ENCODE measurements around the gene SMAD7. TPM values are rescaled to one million over a fixed set of nuclear protein-coding genes. Genes with fewer than 3 reads are reported as not detected.

The SMAD7 gene
- total RNA-seq, 1 donor from 2014 or later: 17.7 TPM

GRCh38 chr18:48929941-48930713, 20.6 kb downstream of the SMAD7 start:
- DNase-seq: peak; percentile 68

GRCh38 chr18:48929212-48929612, 21.6 kb downstream of the SMAD7 start:
- no peak for DNase-seq

- DNase-seq: peak; percentile 89
Measured at GRCh38 chr18:48928787-48929186, 22.0 kb downstream of the SMAD7 start.

GRCh38 chr18:48927286-48928080, 23.3 kb downstream of the SMAD7 start:
- no peak for DNase-seq

- no peak for DNase-seq
Measured at GRCh38 chr18:48926420-48926857, 24.3 kb downstream of the SMAD7 start.

- no peak for DNase-seq
Measured at GRCh38 chr18:48925491-48925780, 25.3 kb downstream of the SMAD7 start.

GRCh38 chr18:48924630-48925490, 25.9 kb downstream of the SMAD7 start:
- no peak for DNase-seq

- DNase-seq: no peak
Measured at GRCh38 chr18:48923746-48924629, 26.8 kb downstream of the SMAD7 start.

- peak; percentile 62 for DNase-seq
Measured at GRCh38 chr18:48922801-48923730, 27.7 kb downstream of the SMAD7 start.

GRCh38 chr18:48922226-48922800, 28.5 kb downstream of the SMAD7 start:
- DNase-seq: no peak

GRCh38 chr18:48921305-48922225, 29.2 kb downstream of the SMAD7 start:
- peak; percentile 48 for DNase-seq

- DNase-seq: no peak
Measured at GRCh38 chr18:48920408-48921038, 30.2 kb downstream of the SMAD7 start.

GRCh38 chr18:48919547-48919946, 31.2 kb downstream of the SMAD7 start:
- no peak for DNase-seq

GRCh38 chr18:48918660-48919456, 31.9 kb downstream of the SMAD7 start:
- DNase-seq: no peak

- no peak for DNase-seq
Measured at GRCh38 chr18:48917579-48918517, 32.9 kb downstream of the SMAD7 start.
